HepG2 (cell line): Measurements from ENCODE around the gene PTEN. TPM values are rescaled to one million over a fixed set of nuclear protein-coding genes. Genes with fewer than 3 reads are reported as not detected.

Experiments used
- CBX2 ChIP-seq, 2 experiments: fragments of 200-600 bp in 1 of 2; sonication (generic); formaldehyde crosslinking in 1 of 2; IDR thresholded peaks; 2 replicates each; pipeline versions ENCODE4 v1.7.0 to v1.8.1; 2018 to 2022; ENCODE audit warnings: low read depth in 2 of 2, low read length in 1 of 2, mild to moderate bottlenecking in 1 of 2, missing genetic modification reagents in 1 of 2
- DNMT3B ChIP-seq: conservative IDR thresholded peaks from 2 replicates; pipeline ENCODE4 v1.6.1; 2016; ENCODE audit warnings: missing biosample characterization, control low read depth
- PPARG ChIP-seq: conservative IDR thresholded peaks from 2 replicates; pipeline ENCODE4 v1.6.1; 2016; ENCODE audit warnings: missing biosample characterization, missing genetic modification reagents
- SNAI1 ChIP-seq: sonication (generic); formaldehyde crosslinking; IDR thresholded peaks from 2 replicates; pipeline ENCODE4 v1.5.0; 2020; ENCODE audit warnings: mild to moderate bottlenecking, missing genetic modification reagents, borderline replicate concordance
- SNRNP70 ChIP-seq: fragments of 200-400 bp; formaldehyde crosslinking; IDR thresholded peaks from 2 replicates; pipeline ENCODE4 v1.6.1; 2017; ENCODE audit warnings: mild to moderate bottlenecking, low read depth, low read length, moderate library complexity
- YY1 ChIP-seq: IDR thresholded peaks from 2 replicates; pipeline ENCODE4 v1.6.1; 2011; ENCODE audit warnings: low read length, low read depth, moderate library complexity, mild to moderate bottlenecking; ENCODE audit not compliant: insufficient read depth, insufficient replicate concordance
- ZBTB42 ChIP-seq: sonication (generic); formaldehyde crosslinking; IDR thresholded peaks from 2 replicates; pipeline ENCODE4 v1.5.0; 2020; ENCODE audit warnings: mild to moderate bottlenecking, missing genetic modification reagents
- ZNF567 ChIP-seq: sonication (generic); formaldehyde crosslinking; IDR thresholded peaks from 2 replicates; pipeline ENCODE4 v1.8.1; 2023; ENCODE audit warnings: mild to moderate bottlenecking, missing genetic modification reagents, borderline replicate concordance
- ZNF674 ChIP-seq: sonication (generic); formaldehyde crosslinking; IDR thresholded peaks from 2 replicates; pipeline ENCODE4 v1.5.0; 2020; ENCODE audit warnings: low read depth, mild to moderate bottlenecking, missing genetic modification reagents
- polyA plus RNA-seq, 8 experiments: library from polyadenylated mRNA; depleted of rRNA in 3 of 8; stranded (reverse) in 7 of 8; unstranded in 1 of 8; fragments of >200 nt; fragmentation: Illumina TruSeq in 4 of 8; extraction: Trizol in 4 of 8; gene quantifications; 2 replicates each; pipeline versions ENCODE4 v1.2.1 to v1.2.3, GENCODE V29; 2011 to 2016; ENCODE audit warnings: low read depth in 4 of 8, missing spikeins in 1 of 8, mixed read lengths in 1 of 8; ENCODE audit not compliant: insufficient read depth in 1 of 8
- total RNA-seq, 5 experiments: library from RNA; depleted of rRNA; stranded (reverse); fragments of >200 nt; fragmentation: Illumina TruSeq; extraction: Trizol; gene quantifications; 2 replicates each; pipeline ENCODE4 v1.2.3, GENCODE V29; 2016; ENCODE audit warnings: low read depth in 1 of 5
- TF ChIP-seq, protein P1 (sequence below): sonication (generic); formaldehyde crosslinking; IDR thresholded peaks from 2 replicates; pipeline ENCODE4 v1.8.1; 2023; ENCODE audit warnings: mild to moderate bottlenecking, missing genetic modification reagents, borderline replicate concordance
- TF ChIP-seq, protein P2 (sequence below): sonication (generic); formaldehyde crosslinking; IDR thresholded peaks from 2 replicates; pipeline ENCODE4 v1.8.0; 2022; ENCODE audit warnings: missing genetic modification reagents, low read depth, mild to moderate bottlenecking, borderline replicate concordance
- TF ChIP-seq, protein P3 (sequence below), 2 experiments: sonication (generic) in 1 of 2; formaldehyde crosslinking in 1 of 2; IDR thresholded peaks; 2 replicates each; pipeline versions ENCODE4 v1.5.1 to v1.6.1; 2011 to 2020; ENCODE audit warnings: borderline replicate concordance in 1 of 2, low read depth in 1 of 2, low read length in 1 of 2, mild to moderate bottlenecking in 1 of 2, missing genetic modification reagents in 1 of 2, moderate library complexity in 1 of 2
- TF ChIP-seq, protein P4 (sequence below): sonication (generic); formaldehyde crosslinking; IDR thresholded peaks from 2 replicates; pipeline ENCODE4 v1.4.0; 2020; ENCODE audit warnings: mild to moderate bottlenecking, missing genetic modification reagents
- TF ChIP-seq, protein P5 (sequence below): IDR thresholded peaks from 2 replicates; pipeline ENCODE4 v1.6.1; 2016; ENCODE audit warnings: mild to moderate bottlenecking, missing biosample characterization, missing genetic modification reagents
- TF ChIP-seq, protein P6 (sequence below): sonication (generic); formaldehyde crosslinking; IDR thresholded peaks from 2 replicates; pipeline ENCODE4 v1.8.1; 2023; ENCODE audit warnings: mild to moderate bottlenecking, moderate library complexity, missing genetic modification reagents
- TF ChIP-seq, protein P7 (sequence below): sonication (generic); formaldehyde crosslinking; IDR thresholded peaks from 2 replicates; pipeline ENCODE4 v1.8.0; 2023; ENCODE audit warnings: mild to moderate bottlenecking, missing genetic modification reagents

Gene PTEN
- total and polyA plus RNA-seq, 2 of the 13 experiments (the other 11 are each of a cell fraction or from before 2014, with no cell fraction given), result 30.3 to 61.3 TPM

DNA sequence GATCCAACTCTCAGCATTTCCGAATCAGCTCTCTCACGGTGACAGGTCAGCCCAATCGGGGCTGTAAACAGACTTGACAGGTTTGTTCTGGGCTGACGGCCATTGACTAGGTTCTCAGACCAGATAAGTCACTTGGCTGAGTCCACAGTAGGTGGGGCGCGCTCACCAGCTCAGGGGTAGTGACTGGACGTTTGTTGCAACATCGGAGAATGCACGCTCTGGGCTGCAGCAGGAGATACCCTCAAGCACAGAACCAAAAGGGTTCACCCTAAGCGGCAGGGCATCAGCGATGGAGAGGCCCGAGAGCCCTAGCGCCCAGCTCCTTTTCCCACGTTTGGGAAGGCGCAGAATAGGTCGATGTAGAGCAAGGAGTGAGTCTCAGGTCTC lies 1.9 kb upstream of the PTEN start (continued):
- TF ChIP-seq, protein P1, sequence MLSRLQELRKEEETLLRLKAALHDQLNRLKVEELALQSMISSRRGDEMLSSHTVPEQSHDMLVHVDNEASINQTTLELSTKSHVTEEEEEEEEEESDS (CRISPR knock-in tag), result peak; percentile 64; the same call in 1 of the 2 replicates
- TF ChIP-seq SNAI1 (CRISPR knock-in tag) (no peak), ZNF567 (CRISPR knock-in tag) (no peak), SNRNP70 (no peak), ZNF674 (CRISPR knock-in tag) (peak; percentile 83; the same call in 1 of the 2 replicates), ZBTB42 (no peak), DNMT3B (no peak), CBX2 (IDR thresholded peaks at IDR 0.05; ENCODE audit: low read depth, low read length) (no peak), CBX2 (CRISPR knock-in tag; IDR thresholded peaks at IDR 0.05; ENCODE audit: low read depth) (no peak), YY1 (peak; percentile 75), PPARG (CRISPR knock-in tag) (no peak)
- TF ChIP-seq, protein P2, sequence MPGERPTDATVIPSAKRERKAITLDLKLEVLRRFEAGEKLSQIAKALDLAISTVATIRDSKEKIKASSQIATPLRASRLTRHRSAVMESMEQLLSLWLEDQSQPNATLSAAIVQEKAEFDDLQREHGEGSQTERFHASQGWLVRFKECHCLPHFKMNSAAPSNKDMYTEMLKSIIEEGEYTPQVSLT, result no peak
- TF ChIP-seq, protein P3, sequence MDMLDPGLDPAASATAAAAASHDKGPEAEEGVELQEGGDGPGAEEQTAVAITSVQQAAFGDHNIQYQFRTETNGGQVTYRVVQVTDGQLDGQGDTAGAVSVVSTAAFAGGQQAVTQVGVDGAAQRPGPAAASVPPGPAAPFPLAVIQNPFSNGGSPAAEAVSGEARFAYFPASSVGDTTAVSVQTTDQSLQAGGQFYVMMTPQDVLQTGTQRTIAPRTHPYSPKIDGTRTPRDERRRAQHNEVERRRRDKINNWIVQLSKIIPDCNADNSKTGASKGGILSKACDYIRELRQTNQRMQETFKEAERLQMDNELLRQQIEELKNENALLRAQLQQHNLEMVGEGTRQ (IDR thresholded peaks at IDR 0.05; ENCODE audit: low read depth, low read length), result no peak
- TF ChIP-seq, protein P3 (CRISPR knock-in tag; IDR thresholded peaks at IDR 0.05; ENCODE audit: borderline replicate concordance), result no peak
- TF ChIP-seq, protein P4, sequence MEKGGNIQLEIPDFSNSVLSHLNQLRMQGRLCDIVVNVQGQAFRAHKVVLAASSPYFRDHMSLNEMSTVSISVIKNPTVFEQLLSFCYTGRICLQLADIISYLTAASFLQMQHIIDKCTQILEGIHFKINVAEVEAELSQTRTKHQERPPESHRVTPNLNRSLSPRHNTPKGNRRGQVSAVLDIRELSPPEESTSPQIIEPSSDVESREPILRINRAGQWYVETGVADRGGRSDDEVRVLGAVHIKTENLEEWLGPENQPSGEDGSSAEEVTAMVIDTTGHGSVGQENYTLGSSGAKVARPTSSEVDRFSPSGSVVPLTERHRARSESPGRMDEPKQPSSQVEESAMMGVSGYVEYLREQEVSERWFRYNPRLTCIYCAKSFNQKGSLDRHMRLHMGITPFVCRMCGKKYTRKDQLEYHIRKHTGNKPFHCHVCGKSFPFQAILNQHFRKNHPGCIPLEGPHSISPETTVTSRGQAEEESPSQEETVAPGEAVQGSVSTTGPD, result no peak
- TF ChIP-seq, protein P5, sequence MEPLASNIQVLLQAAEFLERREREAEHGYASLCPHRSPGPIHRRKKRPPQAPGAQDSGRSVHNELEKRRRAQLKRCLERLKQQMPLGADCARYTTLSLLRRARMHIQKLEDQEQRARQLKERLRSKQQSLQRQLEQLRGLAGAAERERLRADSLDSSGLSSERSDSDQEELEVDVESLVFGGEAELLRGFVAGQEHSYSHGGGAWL, result no peak
- TF ChIP-seq, protein P6, sequence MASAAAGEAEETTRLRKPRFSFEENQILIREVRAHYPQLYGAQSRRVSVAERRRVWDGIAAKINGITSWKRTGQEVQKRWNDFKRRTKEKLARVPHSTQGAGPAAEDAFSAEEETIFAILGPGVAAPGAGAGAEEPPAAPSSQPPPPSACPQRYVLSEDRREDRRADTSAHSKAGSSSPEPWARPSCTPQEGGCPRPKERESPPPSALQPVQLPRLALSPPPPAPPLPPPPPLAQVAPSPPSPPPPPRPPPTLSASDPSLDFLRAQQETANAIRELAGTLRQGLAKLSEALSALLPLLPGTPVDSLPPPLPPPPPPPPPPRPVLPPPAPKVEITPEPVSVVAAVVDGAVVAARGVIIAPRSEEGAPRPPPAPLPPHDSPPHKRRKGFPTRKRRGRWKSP (CRISPR knock-in tag), result no peak
- TF ChIP-seq, protein P7, sequence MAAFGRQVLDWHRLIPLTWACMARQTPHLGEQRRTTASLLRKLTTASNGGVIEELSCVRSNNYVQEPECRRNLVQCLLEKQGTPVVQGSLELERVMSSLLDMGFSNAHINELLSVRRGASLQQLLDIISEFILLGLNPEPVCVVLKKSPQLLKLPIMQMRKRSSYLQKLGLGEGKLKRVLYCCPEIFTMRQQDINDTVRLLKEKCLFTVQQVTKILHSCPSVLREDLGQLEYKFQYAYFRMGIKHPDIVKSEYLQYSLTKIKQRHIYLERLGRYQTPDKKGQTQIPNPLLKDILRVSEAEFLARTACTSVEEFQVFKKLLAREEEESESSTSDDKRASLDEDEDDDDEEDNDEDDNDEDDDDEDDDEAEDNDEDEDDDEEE (CRISPR knock-in tag), result peak; percentile 30; the same call in 1 of the 2 replicates
